Measurements from ENCODE around the gene DPP6.

GRCh38 chr7:154598396-154598795 is 546.2 kb downstream of the DPP6 start:
- TF ChIP-seq POLR2A (IDR thresholded peaks at IDR 0.05) (no peak), CTCF (IDR thresholded peaks at IDR 0.05) (no peak)

Data from Peyer's patch (tissue), 4 donors.